GM21723 (cell line): ENCODE results near the gene SPARCL1.
"Not testable (repeated sequence)": the region's sequence is repeated elsewhere in the genome, so short reads cannot be mapped to it uniquely, and the experiment has no call there.

Source experiments
- ATAC-seq: cut with Tn5 transposase; IDR thresholded peaks from one replicate; pipeline ENCODE4 v1.9.1; 2021; ENCODE audit warnings: mild to moderate bottlenecking, moderate library complexity; ENCODE audit not compliant: unreplicated experiment

Gene SPARCL1

GRCh38 chr4:87505862-87506261 lies 23.3 kb downstream of the SPARCL1 start:
- no peak for ATAC-seq

DNA sequence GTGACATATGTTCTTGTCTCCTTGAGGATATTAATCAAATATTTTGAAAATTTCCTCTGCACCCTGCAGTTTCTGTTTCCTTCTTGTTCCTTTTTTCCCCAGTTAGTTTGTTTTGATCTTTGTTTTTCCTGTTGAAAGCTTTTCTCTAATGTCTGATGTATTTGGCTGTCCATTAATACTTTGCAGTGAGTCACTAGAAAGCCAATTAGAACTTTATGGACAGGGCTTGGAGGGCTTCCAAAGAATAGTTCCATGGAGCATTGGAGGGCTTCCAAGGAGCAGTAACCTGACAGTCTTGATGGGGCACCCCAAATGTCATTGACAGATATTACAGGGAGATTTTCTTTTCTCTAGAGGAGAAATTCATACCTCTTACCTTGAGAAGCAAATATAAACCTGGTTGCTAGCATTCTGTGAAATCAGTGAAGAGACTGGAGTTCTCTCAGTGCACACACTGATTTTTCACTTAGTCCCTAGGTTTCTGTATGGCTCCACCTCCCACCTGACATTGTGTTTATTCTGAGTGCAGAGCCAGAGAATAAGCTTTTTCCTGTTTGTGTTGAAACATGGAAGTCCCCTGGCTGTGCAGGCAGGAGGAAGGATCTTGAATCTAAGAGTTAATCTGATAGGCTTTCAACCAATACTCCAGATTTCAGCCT lies 26.5 kb downstream of the SPARCL1 start:
- no peak for ATAC-seq

GRCh38 chr4:87500092-87500462 lies 29.1 kb downstream of the SPARCL1 start:
- ATAC-seq = peak; percentile 67

GRCh38 chr4:87499403-87500091 lies 29.6 kb downstream of the SPARCL1 start:
- peak; percentile 86 for ATAC-seq

DNA sequence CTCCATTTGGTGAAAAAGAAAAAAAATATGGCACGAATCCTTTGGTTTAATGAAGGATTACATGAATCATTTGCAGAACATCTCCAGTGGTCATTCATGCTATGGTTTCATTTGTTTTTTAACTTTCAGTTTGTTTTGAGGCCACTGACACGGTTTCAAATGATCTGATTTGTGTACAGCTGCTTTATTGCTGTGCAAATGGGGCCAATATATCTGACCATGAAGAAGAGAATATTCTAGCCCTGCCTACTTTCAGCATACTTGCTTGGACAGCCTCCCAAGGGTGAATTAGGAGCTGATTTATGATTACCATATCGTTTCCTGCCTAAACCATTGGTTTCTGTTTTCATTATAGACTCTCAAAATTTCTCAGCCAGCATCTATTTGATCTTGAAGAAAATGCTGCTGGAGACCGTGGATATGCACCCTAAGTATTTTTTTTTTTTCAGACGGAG lies 30.7 kb downstream of the SPARCL1 start:
- ATAC-seq = peak; percentile 52

DNA sequence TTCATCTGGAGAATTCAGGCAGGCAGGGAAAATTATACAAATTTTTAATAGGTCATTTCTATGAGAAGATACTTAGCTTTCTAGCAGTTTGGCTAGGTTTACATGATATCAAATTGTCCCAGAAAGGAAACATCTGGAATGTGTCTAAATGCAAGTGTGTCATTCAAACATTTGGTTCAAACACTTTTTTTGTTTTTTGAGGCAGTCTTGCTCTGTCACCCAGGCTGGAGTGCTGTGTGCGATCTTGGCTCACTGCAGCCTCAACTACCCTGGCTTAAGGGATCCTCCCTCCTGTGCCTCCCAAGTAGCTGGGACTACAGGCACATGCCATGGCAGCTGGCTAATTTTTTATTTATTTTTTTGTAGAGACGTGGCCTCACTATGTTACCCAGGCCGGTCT lies 31.6 kb downstream of the SPARCL1 start:
- no peak for ATAC-seq

- ATAC-seq = no peak
Observed at GRCh38 chr4:87497159-87497558, 32.0 kb downstream of the SPARCL1 start.

GRCh38 chr4:87493115-87493514 lies 36.1 kb downstream of the SPARCL1 start:
- no peak for ATAC-seq

DNA sequence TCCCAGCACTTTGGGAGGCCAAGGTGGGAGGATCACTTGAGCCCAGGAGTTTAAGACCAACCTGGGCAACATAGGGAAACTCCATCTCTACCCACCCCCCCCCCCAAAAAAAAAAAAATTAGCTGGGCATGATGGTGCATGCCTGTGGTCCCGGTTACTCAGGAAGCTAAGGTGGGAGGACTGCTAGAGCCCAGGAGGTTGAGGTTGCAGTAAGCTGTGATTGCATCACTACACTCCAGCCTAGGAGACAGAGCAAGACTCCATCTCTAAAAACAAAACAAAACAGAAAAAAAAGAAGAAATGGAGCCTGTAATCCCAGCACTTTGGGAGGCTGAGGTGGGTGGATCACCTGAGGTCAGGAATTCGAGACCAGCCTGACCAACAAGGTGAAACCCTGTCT lies 37.3 kb downstream of the SPARCL1 start:
- ATAC-seq = not testable (repeated sequence)

- no peak for ATAC-seq
Observed at GRCh38 chr4:87491436-87491835, 37.7 kb downstream of the SPARCL1 start.

GRCh38 chr4:87490664-87491369 lies 38.4 kb downstream of the SPARCL1 start:
- no peak for ATAC-seq

- no peak for ATAC-seq
Observed at GRCh38 chr4:87489678-87490077, 39.5 kb downstream of the SPARCL1 start.

- ATAC-seq = not testable (repeated sequence)
Observed at GRCh38 chr4:87488666-87489065, 40.5 kb downstream of the SPARCL1 start.

DNA sequence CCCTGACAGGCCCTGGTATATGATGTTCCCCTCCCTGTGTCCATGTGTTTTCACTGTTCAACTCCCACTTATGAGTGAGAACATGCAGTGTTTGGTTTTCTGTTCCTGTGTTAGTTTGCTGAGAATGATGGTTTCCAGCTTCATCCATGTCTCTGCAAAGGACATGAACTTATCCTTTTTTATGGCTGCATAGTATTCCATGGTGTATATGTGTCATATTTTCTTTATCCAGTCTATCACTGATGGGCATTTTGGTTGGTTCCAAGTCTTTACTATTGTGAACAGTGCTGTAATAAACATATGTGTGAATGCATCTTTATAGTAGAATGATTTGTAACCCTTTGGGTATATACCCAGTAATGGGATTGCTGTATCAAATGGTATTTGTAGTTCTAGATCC lies 45.9 kb downstream of the SPARCL1 start:
- ATAC-seq = not testable (repeated sequence)

DNA sequence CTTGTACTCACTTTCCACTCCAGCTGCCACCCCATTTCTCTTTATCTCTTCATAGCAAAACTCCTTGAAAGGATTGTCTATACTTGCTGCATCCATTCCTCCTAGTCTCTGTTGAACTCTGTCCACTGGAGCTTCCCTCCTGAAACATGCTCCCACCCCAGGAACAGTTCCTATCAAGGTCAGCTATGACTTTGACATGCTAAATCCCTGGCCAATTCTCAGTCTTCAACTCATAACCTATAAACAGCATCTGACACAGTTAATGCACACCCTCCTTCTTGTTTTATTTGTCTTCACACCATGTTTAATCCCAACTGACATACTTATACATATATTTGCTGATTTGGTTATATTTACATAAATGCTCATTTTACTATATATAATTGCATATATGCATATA lies 47.8 kb downstream of the SPARCL1 start:
- no peak for ATAC-seq

DNA sequence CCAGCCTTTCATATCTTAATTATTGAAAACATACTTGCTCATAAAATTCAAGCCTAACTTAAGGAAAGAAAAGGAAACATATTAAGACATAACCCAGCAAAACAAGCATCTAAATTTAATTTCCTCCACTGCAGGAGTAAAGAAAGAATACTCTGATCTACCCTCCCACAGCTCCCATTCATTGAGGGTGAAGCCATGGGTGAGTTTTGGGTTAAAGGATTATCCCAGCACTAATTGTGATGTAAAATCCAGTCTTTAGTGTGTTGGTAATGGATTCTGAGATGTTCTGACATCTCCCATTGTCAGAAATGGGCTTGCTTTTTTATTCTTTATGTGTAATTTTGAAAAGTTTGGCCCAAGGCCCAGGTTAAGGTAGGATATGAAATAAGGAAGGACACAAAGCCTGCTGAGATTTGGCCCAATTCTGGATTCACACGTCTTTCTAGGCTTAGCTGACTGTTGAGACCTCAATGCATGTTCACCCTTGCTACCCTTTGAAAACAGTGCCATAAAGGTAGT lies 50.4 kb downstream of the SPARCL1 start:
- ATAC-seq = no peak

- no peak for ATAC-seq
Observed at GRCh38 chr4:87476934-87477333, 52.2 kb downstream of the SPARCL1 start.

DNA sequence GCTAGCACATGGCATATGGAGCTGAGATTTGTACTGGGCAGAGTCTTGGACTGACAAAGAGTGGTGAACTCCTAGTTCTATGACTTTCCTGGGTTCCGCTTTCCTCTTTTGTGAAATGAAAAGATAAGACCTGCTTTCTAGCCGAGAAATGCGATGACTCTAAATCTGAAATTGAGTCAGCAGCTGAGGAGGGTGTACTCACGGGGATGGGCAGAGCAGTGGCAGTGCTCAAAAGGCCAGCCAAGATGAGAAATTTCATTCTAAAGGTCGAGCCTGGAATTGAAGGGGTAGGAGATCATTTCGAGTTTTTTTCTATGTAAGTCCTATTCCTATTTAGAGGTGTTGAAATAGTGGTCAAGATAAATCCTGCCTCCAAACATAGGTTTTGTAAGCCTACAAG lies 59.8 kb downstream of the SPARCL1 start:
- ATAC-seq = no peak

DNA sequence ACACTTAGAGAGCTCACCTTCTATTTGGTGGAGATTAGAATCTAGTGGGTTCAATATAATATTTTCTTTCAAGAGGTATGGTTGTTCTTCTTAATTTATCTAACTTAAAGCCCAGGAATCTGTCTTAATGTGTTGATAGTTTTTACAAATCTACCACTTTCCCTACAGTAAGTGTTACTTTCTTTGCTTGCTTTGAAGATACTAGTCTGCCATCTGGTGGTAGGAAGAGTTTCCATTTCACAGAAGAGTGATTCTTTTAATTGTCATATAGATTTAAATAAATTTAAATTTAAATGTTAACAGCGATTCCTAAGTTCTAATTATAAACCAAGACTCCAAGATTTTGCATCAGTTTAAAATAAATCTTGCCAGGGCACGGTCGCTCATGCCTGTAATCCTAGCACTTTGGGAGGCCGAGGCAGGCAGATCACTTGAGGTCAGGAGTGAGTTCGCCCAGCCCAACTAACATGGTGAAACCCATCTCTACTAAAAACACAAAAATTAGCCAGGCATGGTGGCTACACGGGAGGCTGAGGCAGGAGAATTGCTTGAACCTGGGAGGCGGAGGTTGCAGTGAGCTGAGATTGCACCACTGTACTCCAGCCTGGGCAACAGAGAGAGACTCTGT lies 63.3 kb downstream of the SPARCL1 start:
- ATAC-seq = peak; percentile 59

DNA sequence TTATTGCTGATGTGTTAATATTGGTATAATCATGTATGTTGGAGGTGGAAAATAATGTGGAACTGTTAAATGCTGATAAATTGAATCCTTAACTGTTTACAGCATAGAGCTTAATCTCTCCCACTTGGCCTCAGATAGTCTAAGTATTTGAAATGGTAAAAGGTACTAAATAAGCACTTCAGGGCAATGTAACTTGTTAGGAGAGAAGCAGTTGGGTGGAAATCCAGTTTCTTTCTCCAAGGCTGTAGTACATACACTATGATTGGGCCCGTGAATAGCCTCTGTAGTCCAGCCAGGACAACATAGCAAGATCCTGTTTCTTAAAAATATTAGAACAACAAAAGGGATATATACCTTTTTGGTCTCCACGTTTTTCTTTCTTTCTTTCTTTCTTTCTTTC lies 67.1 kb downstream of the SPARCL1 start:
- no peak for ATAC-seq

DNA sequence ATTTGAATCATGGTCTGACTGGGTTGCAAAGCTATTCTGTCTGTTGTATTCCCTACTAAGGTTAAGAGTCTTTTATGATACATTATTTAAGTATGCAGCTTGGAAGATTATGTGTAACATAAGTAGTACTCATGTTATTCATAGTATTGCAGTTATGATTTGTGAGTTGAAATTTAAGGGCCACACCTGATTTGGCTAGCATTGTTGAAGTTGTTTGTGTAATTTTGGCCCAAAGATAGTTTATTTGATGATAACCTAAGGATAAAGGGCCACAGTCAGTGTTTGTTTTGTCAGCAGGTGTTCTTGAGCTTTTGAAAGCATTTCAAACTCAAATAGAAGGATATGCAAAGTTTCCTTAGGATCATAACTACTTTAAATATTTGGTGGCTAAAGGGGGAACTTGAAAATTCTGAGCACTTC lies 67.9 kb downstream of the SPARCL1 start:
- ATAC-seq = peak; percentile 45
